Tibial artery (tissue), 4 donors: ENCODE measurements around the gene SLC7A4.

ENCODE experiments used
- DNase-seq, 2 donors: peaks; one replicate each; pipeline ENCODE4 v3.0.0-alpha.2; 2019
- H3K27ac ChIP-seq, 2 donors: fragments of 200-600 bp; sonication (generic) in 1 of 2; 1 replicate in 1 of 2; 2 replicates in 1 of 2; pipeline ENCODE4 v1.5.1; 2018 to 2019; ENCODE audit warnings: mild to moderate bottlenecking in 1 of 2
- H3K27me3 ChIP-seq, 2 donors: fragments of 200-600 bp; sonication (generic) in 1 of 2; one replicate each; pipeline versions ENCODE4 v1.5.1 to v1.6.0; 2016 to 2019
- H3K36me3 ChIP-seq, 3 donors: fragments of 200-600 bp; sonication (generic) in 2 of 3; one replicate each; pipeline ENCODE4 v1.5.1; 2016 to 2019; ENCODE audit warnings: mild to moderate bottlenecking in 2 of 3
- H3K4me1 ChIP-seq, 4 donors: fragments of 200-600 bp; sonication (generic) in 2 of 4; 1 replicate in 3 of 4; 2 replicates in 1 of 4; pipeline ENCODE4 v1.5.1; 2016 to 2019
- H3K4me3 ChIP-seq, 2 donors: fragments of 200-600 bp; sonication (generic) in 1 of 2; 1 replicate in 1 of 2; 2 replicates in 1 of 2; pipeline ENCODE4 v1.5.1; 2018 to 2019; ENCODE audit warnings: mild to moderate bottlenecking in 2 of 2
- H3K9me3 ChIP-seq, 3 donors: fragments of 200-600 bp; sonication (generic) in 1 of 3; one replicate each; pipeline ENCODE4 v1.5.1; 2016 to 2019
- intact Hi-C: fragments of 100-400 bp; cut with DNase I; formaldehyde crosslinking; loops from one replicate; pipeline ENCODE4 v1.15.0; 2023; ENCODE audit warnings: low total_unique reads
- TF ChIP-seq, protein P1 (sequence below), 2 experiments: fragments of 200-600 bp in 1 of 2; fragments of 450-650 bp in 1 of 2; IDR thresholded peaks; one replicate each; pipeline ENCODE4 v1.5.1; 2017 to 2019; ENCODE audit warnings: antibody characterized with exemption in 2 of 2, mild to moderate bottlenecking in 1 of 2, moderate library complexity in 1 of 2

The SLC7A4 gene

DNA sequence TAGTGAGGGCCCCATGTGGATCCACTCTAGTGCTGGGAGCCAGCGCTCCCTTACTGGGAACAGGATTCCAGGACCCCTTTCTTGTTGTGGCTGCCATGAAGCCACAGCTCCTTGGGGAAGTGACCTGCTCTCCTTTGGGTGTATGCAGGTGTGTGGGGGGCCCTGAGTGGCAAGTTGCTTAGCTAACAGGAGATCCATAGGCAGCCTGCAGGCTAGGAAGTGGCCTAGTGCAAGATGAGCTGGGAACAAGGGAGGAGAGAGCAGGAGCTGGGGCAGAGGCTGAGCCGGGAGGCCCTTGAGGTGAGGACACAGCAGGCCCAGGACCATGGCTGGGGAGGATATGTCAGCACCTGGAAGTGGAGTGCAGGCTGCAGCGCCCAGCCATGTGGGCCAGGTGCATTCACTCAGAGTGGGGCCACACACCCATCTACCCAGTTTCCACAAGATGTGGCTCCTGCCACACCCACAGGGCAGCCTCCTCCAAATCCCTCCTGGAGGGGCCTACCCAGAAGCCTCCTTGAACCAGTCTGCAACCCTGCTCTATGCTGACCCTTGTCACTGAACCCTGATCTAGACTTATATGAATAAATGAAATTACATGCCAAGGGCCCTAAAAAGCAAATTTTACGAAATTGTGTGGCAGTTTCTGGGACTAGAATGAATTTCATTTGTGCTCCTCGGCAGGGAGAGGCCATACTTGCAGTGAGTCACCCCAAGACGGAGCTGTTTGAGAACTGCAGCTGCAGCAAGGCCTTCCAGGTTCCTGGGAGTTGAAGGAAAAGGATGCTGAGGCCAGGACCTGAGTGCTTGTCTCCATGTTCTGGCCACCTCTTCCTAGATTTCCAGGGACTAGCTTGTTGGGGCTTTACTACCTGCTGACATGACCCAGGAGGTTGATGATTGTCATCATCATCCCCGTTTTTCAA lies 33.7 kb downstream of the SLC7A4 start:
- Histone ChIP-seq H3K27ac (no peak overlapping the region), H3K4me3 (no peak overlapping the region), H3K9me3 (no peaks in the 10 kb centered on the region), H3K4me1 (peaks cover 10 to 34% (median 28%) of the 10 kb centered on the region in 4 donors), H3K36me3 (peaks cover 9 to 65% (median 48%) of the 10 kb centered on the region in 3 donors), H3K27me3 (no peaks in the 10 kb centered on the region)
- TF ChIP-seq, protein P1, sequence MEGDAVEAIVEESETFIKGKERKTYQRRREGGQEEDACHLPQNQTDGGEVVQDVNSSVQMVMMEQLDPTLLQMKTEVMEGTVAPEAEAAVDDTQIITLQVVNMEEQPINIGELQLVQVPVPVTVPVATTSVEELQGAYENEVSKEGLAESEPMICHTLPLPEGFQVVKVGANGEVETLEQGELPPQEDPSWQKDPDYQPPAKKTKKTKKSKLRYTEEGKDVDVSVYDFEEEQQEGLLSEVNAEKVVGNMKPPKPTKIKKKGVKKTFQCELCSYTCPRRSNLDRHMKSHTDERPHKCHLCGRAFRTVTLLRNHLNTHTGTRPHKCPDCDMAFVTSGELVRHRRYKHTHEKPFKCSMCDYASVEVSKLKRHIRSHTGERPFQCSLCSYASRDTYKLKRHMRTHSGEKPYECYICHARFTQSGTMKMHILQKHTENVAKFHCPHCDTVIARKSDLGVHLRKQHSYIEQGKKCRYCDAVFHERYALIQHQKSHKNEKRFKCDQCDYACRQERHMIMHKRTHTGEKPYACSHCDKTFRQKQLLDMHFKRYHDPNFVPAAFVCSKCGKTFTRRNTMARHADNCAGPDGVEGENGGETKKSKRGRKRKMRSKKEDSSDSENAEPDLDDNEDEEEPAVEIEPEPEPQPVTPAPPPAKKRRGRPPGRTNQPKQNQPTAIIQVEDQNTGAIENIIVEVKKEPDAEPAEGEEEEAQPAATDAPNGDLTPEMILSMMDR (IDR thresholded peaks at IDR 0.05): no peak
- no peak for DNase-seq
- intact Hi-C loops: loop anchor here (5.0 kb wide), 1 partner anchor 81 kb away; the partner anchor contains the start of gene CRKL

DNA sequence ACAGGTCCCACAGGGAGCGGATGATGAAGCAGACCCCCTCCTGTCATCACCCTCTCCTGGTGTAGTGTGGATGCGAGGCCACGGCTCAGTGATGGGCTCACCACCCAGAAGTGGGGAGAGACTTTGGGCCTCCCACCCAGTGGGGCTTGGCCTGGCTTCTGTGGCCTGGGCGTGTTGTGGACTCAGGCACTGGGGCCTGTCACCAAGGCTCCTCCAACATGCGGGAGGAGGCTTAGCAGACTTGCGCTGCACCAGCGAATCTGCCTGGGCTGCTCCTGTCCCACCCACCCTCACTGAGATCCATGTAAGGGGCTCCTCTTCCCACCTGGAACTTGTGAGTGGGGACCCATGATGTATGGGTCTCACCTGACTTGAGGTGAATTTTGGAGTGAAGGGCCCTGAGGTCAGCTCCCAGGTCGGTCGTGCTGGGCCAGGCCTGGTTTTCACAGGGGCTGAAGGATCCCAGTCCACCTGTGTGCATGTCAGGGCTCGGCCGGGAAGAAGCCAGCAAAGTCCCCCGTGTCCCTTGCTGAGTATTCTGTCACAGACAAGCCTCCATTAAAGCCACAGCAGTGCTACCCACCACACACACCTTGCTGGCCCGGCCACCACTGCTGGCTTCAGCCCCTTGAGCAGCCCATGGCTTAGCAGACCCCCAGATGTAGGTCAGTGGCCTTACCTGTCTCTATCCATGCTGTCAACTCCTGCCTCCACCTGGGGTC lies 34.7 kb downstream of the SLC7A4 start:
- Histone ChIP-seq H3K36me3 (peaks cover 13 to 74% (median 58%) of the 10 kb centered on the region in 3 donors), H3K4me1 (peaks cover 10 to 24% (median 19%) of the 10 kb centered on the region in 4 donors), H3K4me3 (no peak overlapping the region), H3K27ac (no peak overlapping the region), H3K9me3 (no peaks in the 10 kb centered on the region), H3K27me3 (no peaks in the 10 kb centered on the region)
- no peak for DNase-seq
- intact Hi-C loops: loop anchor here (5.0 kb wide), 1 partner anchor 80 kb away; the partner anchor contains the start of gene CRKL
- TF ChIP-seq, protein P1 (IDR thresholded peaks at IDR 0.05): no peak

DNA sequence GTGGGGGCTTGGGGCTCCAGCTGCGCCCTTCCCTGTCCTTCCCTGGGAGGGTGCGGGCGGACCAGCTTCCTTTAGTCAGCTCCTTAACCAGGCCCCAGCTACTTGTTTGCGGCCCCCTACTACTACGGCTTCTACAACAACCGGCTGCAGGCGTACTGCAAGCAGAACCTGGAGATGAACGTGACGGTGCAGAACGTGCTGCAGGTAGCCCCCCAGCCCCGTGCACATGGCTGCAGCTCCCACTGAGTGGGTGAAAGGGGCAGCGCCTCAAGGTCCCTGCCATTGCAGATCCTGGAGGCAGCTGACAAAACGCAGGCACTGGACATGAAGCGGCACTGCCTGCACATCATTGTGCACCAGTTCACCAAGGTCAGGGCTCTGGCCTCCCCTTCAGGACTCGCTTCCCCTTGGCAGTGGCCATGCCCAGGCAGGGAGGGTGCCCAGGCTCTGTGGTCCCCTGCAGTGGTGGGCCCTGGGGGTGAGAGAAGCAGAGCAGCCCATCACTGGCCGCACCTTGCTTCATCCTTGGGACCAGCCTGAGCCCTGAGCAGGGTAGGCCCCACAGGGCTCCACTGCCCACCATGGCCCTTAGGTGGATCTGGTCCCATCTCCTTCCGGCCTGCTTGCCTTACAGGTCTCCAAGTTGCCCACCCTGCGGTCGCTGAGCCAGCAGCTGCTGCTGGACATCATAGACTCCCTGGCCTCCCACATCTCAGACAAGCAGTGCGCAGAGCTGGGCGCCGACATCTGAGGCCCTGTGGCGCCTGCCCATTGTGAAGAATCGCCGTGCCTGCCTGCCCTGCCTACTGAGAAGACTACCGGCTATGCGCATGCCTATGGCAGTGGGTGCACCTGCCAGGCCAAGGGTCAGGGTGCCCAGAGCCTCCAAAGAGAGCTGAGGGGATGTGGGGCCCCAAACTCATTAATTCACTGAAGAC lies 35.5 kb downstream of the SLC7A4 start:
- Histone ChIP-seq H3K4me1 (peaks cover 10 to 24% (median 19%) of the 10 kb centered on the region in 4 donors), H3K36me3 (peaks cover 21 to 83% (median 66%) of the 10 kb centered on the region in 3 donors), H3K27me3 (no peaks in the 10 kb centered on the region), H3K27ac (no peak overlapping the region), H3K4me3 (no peak overlapping the region), H3K9me3 (no peaks in the 10 kb centered on the region)
- DNase-seq: no peak
- TF ChIP-seq, protein P1 (IDR thresholded peaks at IDR 0.05): no peak
- intact Hi-C loops: loop anchor here (5.0 kb wide), 1 partner anchor 80 kb away; the partner anchor contains the start of gene CRKL

DNA sequence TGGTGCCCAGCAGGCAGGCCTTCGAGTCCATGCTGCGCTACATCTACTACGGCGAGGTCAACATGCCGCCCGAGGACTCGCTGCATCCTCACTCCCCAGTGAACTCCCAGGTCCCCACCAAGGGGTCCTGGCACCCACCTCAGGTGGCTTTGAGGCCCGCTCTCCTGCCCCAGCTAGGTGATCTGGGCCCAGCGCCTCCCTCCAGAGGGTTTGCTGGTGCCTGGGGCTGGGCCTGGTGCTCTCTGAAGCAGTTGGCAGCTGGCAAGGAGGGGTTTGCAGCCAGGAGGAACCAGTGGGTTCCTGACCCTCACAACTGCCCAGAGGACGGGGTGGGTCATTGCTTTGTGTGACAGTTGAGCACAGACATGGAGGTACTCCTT lies 36.3 kb downstream of the SLC7A4 start:
- DNase-seq: no peak
- intact Hi-C loops: loop anchor here (5.0 kb wide), 1 partner anchor 79 kb away; the partner anchor contains the start of gene CRKL
- H3K9me3 ChIP-seq: no peaks in the 10 kb centered on the region
- peaks cover 10 to 20% (median 18%) of the 10 kb centered on the region in 4 donors for H3K4me1 ChIP-seq
- H3K27me3 ChIP-seq: no peaks in the 10 kb centered on the region
- TF ChIP-seq, protein P1 (IDR thresholded peaks at IDR 0.05): no peak
- peaks cover 25 to 91% (median 75%) of the 10 kb centered on the region in 3 donors for H3K36me3 ChIP-seq
- no peak overlapping the region for H3K4me3 ChIP-seq
- no peak overlapping the region for H3K27ac ChIP-seq
